K562 (cell line): Measurements from ENCODE around the gene WT1. TPM values are rescaled to one million over a fixed set of nuclear protein-coding genes. Genes with fewer than 3 reads are reported as not detected.

Source experiments
- ATAC-seq: fragments of 200-7000 bp; cut with Tn5 transposase; 3 replicates; pipeline ENCODE4 v1.9.1; 2020; ENCODE audit warnings: moderate library complexity
- BruUV-seq: library from RNA; stranded (reverse); fragments of 400-500 nt; replicated peaks from 2 replicates; lab custom pipeline; 2021; lab: Mats Ljungman, UMichigan
- CTCF ChIA-PET: fragments of 300-600 bp; formaldehyde crosslinking; extraction: SDS; loops from one replicate; lab custom pipeline; 2021; ENCODE audit warnings: low intra/inter-chr PET ratio; lab: Yijun Ruan, JAX
- POLR2A ChIA-PET: fragments of 300-600, 350-650 bp; sonication (Branson Sonifier 250); formaldehyde crosslinking; extraction: SDS; loops from one replicate; lab custom pipeline; 2021; ENCODE audit warnings: antibody characterized with exemption, inconsistent platforms; lab: Yijun Ruan, JAX
- DNase-seq, 4 experiments: peaks; one replicate each; pipeline versions ENCODE4 v3.0.0 to v3.0.0-alpha.2; 2011 to 2018; ENCODE audit warnings: low spot score in 3 of 4, mixed read lengths in 3 of 4; ENCODE audit errors: extremely low read depth in 1 of 4
- FAIRE-seq: peaks from 2 replicates; lab custom pipeline; 2011; peaks lifted over from hg19 to GRCh38; lab: Jason Lieb, UNC
- H2AFZ ChIP-seq: 2 replicates; pipeline ENCODE4 v1.6.0; 2011; ENCODE audit warnings: low read depth, low read length, control low read depth, inconsistent platforms
- H3K27ac ChIP-seq: fragments of 200-600 bp; 3 replicates; pipeline ENCODE4 v1.8.0; 2011; ENCODE audit warnings: low read depth, mild to moderate bottlenecking, control low read depth, inconsistent platforms, low read length, moderate library complexity, mixed read lengths; ENCODE audit errors: extremely low read depth
- H3K27me3 ChIP-seq, 2 experiments: fragments of 300-600 bp in 1 of 2; 2 replicates in 1 of 2; 3 replicates in 1 of 2; pipeline versions ENCODE4 v1.6.0 to v1.8.0; 2011; ENCODE audit warnings: inconsistent platforms in 2 of 2, low read length in 2 of 2, mild to moderate bottlenecking in 1 of 2, mixed read lengths in 1 of 2, moderate library complexity in 1 of 2; ENCODE audit not compliant: control insufficient read depth in 2 of 2, insufficient read depth in 2 of 2
- H3K36me3 ChIP-seq: fragments of 300-600 bp; 3 replicates; pipeline ENCODE4 v1.8.0; 2011; ENCODE audit warnings: mild to moderate bottlenecking, low read length, inconsistent platforms; ENCODE audit not compliant: control insufficient read depth, insufficient read depth
- H3K4me1 ChIP-seq, 2 experiments: fragments of 200-600 bp in 1 of 2; replicated peaks in 1 of 2; 2 replicates in 1 of 2; 3 replicates in 1 of 2; pipeline versions ENCODE4 v1.5.1 to v1.8.0; 2011; ENCODE audit warnings: inconsistent platforms in 2 of 2, low read length in 2 of 2, mild to moderate bottlenecking in 1 of 2, mixed read lengths in 1 of 2, moderate library complexity in 1 of 2; ENCODE audit not compliant: control insufficient read depth in 2 of 2, insufficient read depth in 2 of 2
- H3K4me2 ChIP-seq: 2 replicates; pipeline ENCODE4 v1.6.1; 2011; ENCODE audit warnings: low read length, control low read depth, inconsistent platforms, mixed read lengths; ENCODE audit not compliant: insufficient read depth
- H3K4me3 ChIP-seq: fragments of 200-600 bp; sonication (generic), shearing (Covaris generic); 2 replicates; pipeline ENCODE4 v1.5.1; 2016; ENCODE audit warnings: control low read depth, inconsistent platforms
- H3K79me2 ChIP-seq: fragments of 200-600 bp; 3 replicates; pipeline ENCODE4 v1.8.0; 2011; ENCODE audit warnings: low read length, inconsistent platforms; ENCODE audit not compliant: control insufficient read depth, insufficient read depth
- H3K9ac ChIP-seq, 2 experiments: 2 replicates each; pipeline versions ENCODE4 v1.6.0 to v1.6.1; 2011; ENCODE audit warnings: low read depth in 2 of 2, low read length in 2 of 2, control low read depth in 1 of 2, inconsistent platforms in 1 of 2, mild to moderate bottlenecking in 1 of 2, mixed read lengths in 1 of 2; ENCODE audit not compliant: insufficient read depth in 1 of 2
- H3K9me1 ChIP-seq: one replicate; pipeline ENCODE4 v1.6.0; 2011; ENCODE audit warnings: inconsistent platforms, mild to moderate bottlenecking, low read length, moderate library complexity; ENCODE audit not compliant: control insufficient read depth, insufficient read depth
- H3K9me3 ChIP-seq: replicated peaks from 2 replicates; pipeline ENCODE4 v1.5.1; 2011; ENCODE audit warnings: low read depth, low read length, inconsistent platforms; ENCODE audit not compliant: control insufficient read depth, insufficient read depth
- H4K20me1 ChIP-seq: replicated peaks from 2 replicates; pipeline ENCODE4 v1.6.1; 2011; ENCODE audit warnings: low read length, inconsistent platforms, mixed read lengths; ENCODE audit not compliant: control insufficient read depth, insufficient read depth
- ARHGAP35 ChIP-seq: fragments of 450-650 bp; IDR thresholded peaks from 2 replicates; pipeline ENCODE4 v1.6.1; 2018; ENCODE audit not compliant: partially characterized antibody
- CREM ChIP-seq: IDR thresholded peaks from 2 replicates; pipeline ENCODE4 v1.6.1; 2014; ENCODE audit warnings: antibody characterized with exemption, low read depth
- CXXC5 ChIP-seq: fragments of 250-450 bp; sonication (Bioruptor Pico); IDR thresholded peaks from 2 replicates; pipeline ENCODE4 v1.8.0; 2022; ENCODE audit warnings: inconsistent platforms, mild to moderate bottlenecking, moderate library complexity
- E4F1 ChIP-seq: fragments of 250-450 bp; sonication (Bioruptor Pico); IDR thresholded peaks from 2 replicates; pipeline ENCODE4 v1.5.0; 2021; ENCODE audit warnings: mild to moderate bottlenecking, borderline replicate concordance
- ELF4 ChIP-seq: fragments of 450-650 bp; formaldehyde crosslinking; IDR thresholded peaks from 2 replicates; pipeline ENCODE4 v1.4.0; 2022; ENCODE audit warnings: missing genetic modification characterization
- EP400 ChIP-seq: fragments of 450-650 bp; IDR thresholded peaks from 2 replicates; pipeline ENCODE4 v1.6.1; 2017; ENCODE audit warnings: antibody characterized with exemption, mild to moderate bottlenecking, moderate library complexity
- HDAC2 ChIP-seq: fragments of 450-650 bp; IDR thresholded peaks from 2 replicates; pipeline ENCODE4 v1.6.1; 2016; ENCODE audit warnings: mild to moderate bottlenecking
- JUND ChIP-seq, 2 experiments: IDR thresholded peaks; 2 replicates in 1 of 2; 3 replicates in 1 of 2; pipeline ENCODE4 v1.6.1; 2011; ENCODE audit warnings: borderline replicate concordance in 2 of 2, low read depth in 2 of 2, low read length in 2 of 2, improper control_type of control experiment in 1 of 2, missing biosample characterization in 1 of 2, missing genetic modification characterization in 1 of 2, missing genetic modification reagents in 1 of 2
- KDM1A ChIP-seq, 2 experiments: fragments of 450-650 bp; IDR thresholded peaks; 2 replicates each; pipeline ENCODE4 v1.6.1; 2016; ENCODE audit warnings: mild to moderate bottlenecking in 2 of 2
- L3MBTL2 ChIP-seq: fragments of 450-650 bp; IDR thresholded peaks from 2 replicates; pipeline ENCODE4 v1.6.1; 2016; ENCODE audit warnings: mild to moderate bottlenecking, moderate library complexity
- LARP7 ChIP-seq: fragments of 450-650 bp; IDR thresholded peaks from 2 replicates; pipeline ENCODE4 v1.6.1; 2016
- SREBF1 ChIP-seq: fragments of 150-350 bp; IDR thresholded peaks from 2 replicates; pipeline ENCODE4 v1.6.1; 2014; ENCODE audit warnings: antibody characterized with exemption, low read depth, low read length, borderline replicate concordance
- STAT6 ChIP-seq: sonication (generic); formaldehyde crosslinking; IDR thresholded peaks from 2 replicates; pipeline ENCODE4 v1.8.1; 2023; ENCODE audit warnings: mild to moderate bottlenecking, missing genetic modification reagents
- TCF3 ChIP-seq: sonication (generic); formaldehyde crosslinking; IDR thresholded peaks from 2 replicates; pipeline ENCODE4 v1.4.0; 2020; ENCODE audit warnings: mild to moderate bottlenecking, missing genetic modification reagents
- ZC3H11A ChIP-seq: IDR thresholded peaks from 2 replicates; pipeline ENCODE4 v1.6.1; 2012; ENCODE audit warnings: low read depth, low read length, improper control_type of control experiment
- WGBS: fragments of 100-300 bp; shearing (Covaris generic); methylation state at CpG from one replicate; pipeline ENCODE4 v1.1.6; 2016; ENCODE audit warnings: low coverage, mixed read lengths; ENCODE audit not compliant: insufficient coverage; ENCODE audit errors: missing lambda C conversion rate; 5-methylcytosine and 5-hydroxymethylcytosine counted together
- in situ Hi-C: fragments of 300-500 bp; cut with MboI; formaldehyde crosslinking; loops from 4 replicates; pipeline ENCODE4 v1.15.0; 2018; ENCODE audit warnings: inconsistent platforms, mixed read lengths
- intact Hi-C: fragments of 100-400 bp; cut with micrococcal nuclease; formaldehyde crosslinking; loops from 2 replicates; pipeline ENCODE4 v1.14.2; 2022
- polyA plus RNA-seq, 8 experiments: library from polyadenylated mRNA; depleted of rRNA in 4 of 8; stranded (reverse) in 5 of 8; unstranded in 3 of 8; fragments of >200 nt; fragmentation: Nextera tagmentation in 2 of 8; fragmentation: Illumina TruSeq in 1 of 8; extraction: Ambion mirVana in 2 of 8; extraction: Trizol in 1 of 8; gene quantifications; 2 replicates each; pipeline versions ENCODE4 v1.2.1 to v1.2.3, GENCODE V29; 2011 to 2014; ENCODE audit warnings: inconsistent platforms in 1 of 8, missing spikeins in 1 of 8
- total RNA-seq, 7 experiments: library from RNA; depleted of rRNA in 6 of 7; stranded (reverse); fragments of >200 nt in 6 of 7; fragmentation: Illumina TruSeq in 2 of 7; extraction: Trizol in 2 of 7; gene quantifications; 2 replicates each; pipeline versions ENCODE4 v1.2.1 to v1.2.3, GENCODE V29; 2011 to 2021; ENCODE audit warnings: low replicate concordance in 1 of 7
- TF ChIP-seq, protein P1 (sequence below): IDR thresholded peaks from 2 replicates; pipeline ENCODE4 v1.6.1; 2011; ENCODE audit warnings: borderline replicate concordance, low read depth, mild to moderate bottlenecking, moderate library complexity, low read length; ENCODE audit not compliant: insufficient read depth, poor library complexity, severe bottlenecking

WT1 gene
- total and polyA plus RNA-seq, 9 of the 15 experiments (the other 6 are each of a cell fraction or from before 2014, with no cell fraction given), result 7.1 to 33.8 (median 19.4) TPM

DNA sequence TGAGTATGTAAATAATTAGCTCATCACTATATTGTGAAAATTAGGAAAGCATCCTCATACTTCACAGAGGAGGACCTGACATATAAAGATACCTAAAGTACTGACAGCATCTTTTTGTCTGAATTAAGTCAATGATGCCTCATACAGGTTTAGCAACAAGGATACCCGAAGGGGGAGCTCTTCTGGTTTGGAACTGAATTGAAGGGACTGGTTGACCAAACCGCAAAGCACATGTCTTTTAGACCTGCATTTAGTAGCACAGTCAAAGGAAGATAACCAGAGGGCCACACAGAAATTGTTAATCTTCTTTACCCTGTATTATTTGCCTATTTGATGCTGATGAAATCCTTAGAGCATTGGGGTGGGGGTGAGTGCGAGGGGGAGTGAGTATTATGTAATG, 12.9 kb upstream of the WT1 start:
- BruUV-seq, result no TSS peak
- ChIA-PET CTCF (no interaction called here), POLR2A (interaction anchor here (0.7 to 2.1 kb wide), 5 partner anchors 11 to 783 kb away, joined by 3 to 14 read pairs (median 3); partner anchors contain the start of gene WT1)
- no peak overlapping the region; a peak in 1 of 4 replicates for H3K9ac ChIP-seq
- peak overlapping the region; percentile 71 for H2AFZ ChIP-seq
- DNase-seq (peak in 3 of 4 experiments; percentile 46 to 88 (median 69)), ATAC-seq (peak; percentile 79), FAIRE-seq (peak; percentile 92)
- no peaks in the 10 kb centered on the region for H3K36me3 ChIP-seq
- H3K4me2 ChIP-seq, result no peak overlapping the region
- intact Hi-C loops, result no loop called here
- no peak overlapping the region for H3K27ac ChIP-seq
- H4K20me1 ChIP-seq, result no peaks in the 10 kb centered on the region
- no peak overlapping the region for H3K4me3 ChIP-seq
- no peaks in the 10 kb centered on the region for H3K79me2 ChIP-seq
- H3K9me1 ChIP-seq, result no peaks in the 10 kb centered on the region
- 7% methylated on average over 3 of the region's 3 CpGs for WGBS
- no peaks in the 10 kb centered on the region for H3K9me3 ChIP-seq
- in situ Hi-C loops, result no loop called here
- peaks cover 13 to 27% of the 10 kb centered on the region in 2 experiments; a peak in 4 of 5 replicates for H3K4me1 ChIP-seq
- H3K27me3 ChIP-seq, result no peaks in the 10 kb centered on the region
- TF ChIP-seq SREBF1 (no peak), TCF3 (CRISPR knock-in tag) (peak; percentile 44; the same call in 1 of the 2 replicates), JUND (IDR thresholded peaks at IDR 0.05; ENCODE audit: borderline replicate concordance, low read depth, low read length) (no peak), JUND (tag; IDR thresholded peaks at IDR 0.05; ENCODE audit: borderline replicate concordance, low read depth, low read length) (peak; percentile 15; the same call in 1 of the 3 replicates), STAT6 (no peak), ARHGAP35 (peak; percentile 15), HDAC2 (peak; percentile 26; the same call in 1 of the 2 replicates), CXXC5 (CRISPR knock-in tag) (0 out of 2 replicates have a peak, but pooled peaks have one; percentile 25), CREM (peak; percentile 8; the same call in 1 of the 2 replicates), ELF4 (CRISPR knock-in tag) (no peak), E4F1 (no peak), LARP7 (no peak), EP400 (peak; percentile 56), KDM1A (IDR thresholded peaks at IDR 0.05) (peak in 1 of 2 experiments; percentile 28; a peak in 3 of 4 replicates), L3MBTL2 (peak; percentile 90), ZC3H11A (no peak)
- TF ChIP-seq, protein P1, sequence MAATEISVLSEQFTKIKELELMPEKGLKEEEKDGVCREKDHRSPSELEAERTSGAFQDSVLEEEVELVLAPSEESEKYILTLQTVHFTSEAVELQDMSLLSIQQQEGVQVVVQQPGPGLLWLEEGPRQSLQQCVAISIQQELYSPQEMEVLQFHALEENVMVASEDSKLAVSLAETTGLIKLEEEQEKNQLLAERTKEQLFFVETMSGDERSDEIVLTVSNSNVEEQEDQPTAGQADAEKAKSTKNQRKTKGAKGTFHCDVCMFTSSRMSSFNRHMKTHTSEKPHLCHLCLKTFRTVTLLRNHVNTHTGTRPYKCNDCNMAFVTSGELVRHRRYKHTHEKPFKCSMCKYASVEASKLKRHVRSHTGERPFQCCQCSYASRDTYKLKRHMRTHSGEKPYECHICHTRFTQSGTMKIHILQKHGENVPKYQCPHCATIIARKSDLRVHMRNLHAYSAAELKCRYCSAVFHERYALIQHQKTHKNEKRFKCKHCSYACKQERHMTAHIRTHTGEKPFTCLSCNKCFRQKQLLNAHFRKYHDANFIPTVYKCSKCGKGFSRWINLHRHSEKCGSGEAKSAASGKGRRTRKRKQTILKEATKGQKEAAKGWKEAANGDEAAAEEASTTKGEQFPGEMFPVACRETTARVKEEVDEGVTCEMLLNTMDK, result peak; percentile 56
